Suprapubic skin (tissue), 3 donors: ENCODE results near the gene MYO10.

Source experiments
- POLR2A ChIP-seq, 2 donors: fragments of 450-650 bp; IDR thresholded peaks; one replicate each; pipeline ENCODE4 v1.6.1; 2017; ENCODE audit warnings: antibody characterized with exemption in 2 of 2, mild to moderate bottlenecking in 2 of 2, moderate library complexity in 2 of 2
- TF ChIP-seq, protein P1 (sequence below), 2 donors: fragments of 200-600 bp in 1 of 2; fragments of 450-650 bp in 1 of 2; sonication (generic) in 1 of 2; IDR thresholded peaks; one replicate each; pipeline ENCODE4 v1.5.1; 2016 to 2019; ENCODE audit warnings: antibody characterized with exemption in 2 of 2, mild to moderate bottlenecking in 1 of 2, moderate library complexity in 1 of 2

DNA sequence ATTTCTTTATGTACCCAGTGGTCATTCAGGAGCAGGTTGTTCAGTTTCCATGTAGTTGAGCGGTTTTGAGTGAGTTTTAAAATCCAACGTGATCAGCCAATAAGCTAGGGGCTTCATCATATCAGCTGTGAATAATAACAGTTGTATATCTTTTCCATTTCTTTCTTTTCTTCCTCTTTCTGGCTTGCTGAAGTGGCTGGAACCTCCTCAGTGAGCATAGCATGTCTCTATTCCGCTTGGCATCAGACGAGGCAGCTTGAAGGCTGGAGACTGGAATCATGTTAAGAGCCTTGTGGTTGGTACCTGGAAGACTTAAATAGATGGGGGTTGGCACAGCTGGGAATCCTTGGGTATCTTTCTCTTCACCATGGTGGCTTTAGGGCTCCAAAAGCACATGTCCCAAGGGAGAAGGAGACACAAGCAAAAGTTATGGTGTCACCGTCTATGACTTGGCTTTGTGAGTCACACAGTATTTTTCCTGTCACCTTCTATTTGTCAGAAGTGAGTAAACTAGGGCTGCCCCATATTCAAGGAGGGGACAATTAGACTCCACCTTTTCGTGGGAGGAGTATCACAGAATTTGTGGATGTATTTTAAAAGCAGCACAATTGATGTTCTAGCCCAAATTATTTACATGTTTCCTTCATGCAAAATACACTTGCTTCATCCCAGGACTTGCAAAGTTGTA lies 281.3 kb downstream of the MYO10 start:
- no peak for TF ChIP-seq POLR2A (IDR thresholded peaks at IDR 0.05)
- TF ChIP-seq, protein P1, sequence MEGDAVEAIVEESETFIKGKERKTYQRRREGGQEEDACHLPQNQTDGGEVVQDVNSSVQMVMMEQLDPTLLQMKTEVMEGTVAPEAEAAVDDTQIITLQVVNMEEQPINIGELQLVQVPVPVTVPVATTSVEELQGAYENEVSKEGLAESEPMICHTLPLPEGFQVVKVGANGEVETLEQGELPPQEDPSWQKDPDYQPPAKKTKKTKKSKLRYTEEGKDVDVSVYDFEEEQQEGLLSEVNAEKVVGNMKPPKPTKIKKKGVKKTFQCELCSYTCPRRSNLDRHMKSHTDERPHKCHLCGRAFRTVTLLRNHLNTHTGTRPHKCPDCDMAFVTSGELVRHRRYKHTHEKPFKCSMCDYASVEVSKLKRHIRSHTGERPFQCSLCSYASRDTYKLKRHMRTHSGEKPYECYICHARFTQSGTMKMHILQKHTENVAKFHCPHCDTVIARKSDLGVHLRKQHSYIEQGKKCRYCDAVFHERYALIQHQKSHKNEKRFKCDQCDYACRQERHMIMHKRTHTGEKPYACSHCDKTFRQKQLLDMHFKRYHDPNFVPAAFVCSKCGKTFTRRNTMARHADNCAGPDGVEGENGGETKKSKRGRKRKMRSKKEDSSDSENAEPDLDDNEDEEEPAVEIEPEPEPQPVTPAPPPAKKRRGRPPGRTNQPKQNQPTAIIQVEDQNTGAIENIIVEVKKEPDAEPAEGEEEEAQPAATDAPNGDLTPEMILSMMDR (IDR thresholded peaks at IDR 0.05), result no peak
